GM23248 (cell line): ENCODE measurements around the gene RSAD1.

Experiments used
- EZH2 ChIP-seq: fragments of 200-600 bp; sonication (generic); IDR thresholded peaks from 2 replicates; pipeline ENCODE4 v1.6.1; 2018; ENCODE audit warnings: antibody characterized with exemption, mild to moderate bottlenecking; ENCODE audit not compliant: insufficient read depth, poor library complexity, severe bottlenecking
- EZH2phosphoT487 ChIP-seq: fragments of 200-600 bp; sonication (generic); IDR thresholded peaks from 2 replicates; pipeline ENCODE4 v1.6.1; 2018; ENCODE audit warnings: antibody characterized with exemption, moderate library complexity, mild to moderate bottlenecking, low read depth; ENCODE audit not compliant: insufficient read depth

GRCh38 chr17:50477976-50478375 is 684 bp upstream of the RSAD1 start:
- no peak for TF ChIP-seq EZH2phosphoT487
- no peak for TF ChIP-seq EZH2
